HG03045 (cell line): ENCODE results near the gene PRKAG2.
"Not testable (repeated sequence)": the region's sequence is repeated elsewhere in the genome, so short reads cannot be mapped to it uniquely, and the experiment has no call there.

Source experiments
- ATAC-seq: cut with Tn5 transposase; IDR thresholded peaks from one replicate; pipeline ENCODE4 v1.9.1; 2021; ENCODE audit warnings: mild to moderate bottlenecking, moderate library complexity; ENCODE audit not compliant: unreplicated experiment

PRKAG2 gene

DNA sequence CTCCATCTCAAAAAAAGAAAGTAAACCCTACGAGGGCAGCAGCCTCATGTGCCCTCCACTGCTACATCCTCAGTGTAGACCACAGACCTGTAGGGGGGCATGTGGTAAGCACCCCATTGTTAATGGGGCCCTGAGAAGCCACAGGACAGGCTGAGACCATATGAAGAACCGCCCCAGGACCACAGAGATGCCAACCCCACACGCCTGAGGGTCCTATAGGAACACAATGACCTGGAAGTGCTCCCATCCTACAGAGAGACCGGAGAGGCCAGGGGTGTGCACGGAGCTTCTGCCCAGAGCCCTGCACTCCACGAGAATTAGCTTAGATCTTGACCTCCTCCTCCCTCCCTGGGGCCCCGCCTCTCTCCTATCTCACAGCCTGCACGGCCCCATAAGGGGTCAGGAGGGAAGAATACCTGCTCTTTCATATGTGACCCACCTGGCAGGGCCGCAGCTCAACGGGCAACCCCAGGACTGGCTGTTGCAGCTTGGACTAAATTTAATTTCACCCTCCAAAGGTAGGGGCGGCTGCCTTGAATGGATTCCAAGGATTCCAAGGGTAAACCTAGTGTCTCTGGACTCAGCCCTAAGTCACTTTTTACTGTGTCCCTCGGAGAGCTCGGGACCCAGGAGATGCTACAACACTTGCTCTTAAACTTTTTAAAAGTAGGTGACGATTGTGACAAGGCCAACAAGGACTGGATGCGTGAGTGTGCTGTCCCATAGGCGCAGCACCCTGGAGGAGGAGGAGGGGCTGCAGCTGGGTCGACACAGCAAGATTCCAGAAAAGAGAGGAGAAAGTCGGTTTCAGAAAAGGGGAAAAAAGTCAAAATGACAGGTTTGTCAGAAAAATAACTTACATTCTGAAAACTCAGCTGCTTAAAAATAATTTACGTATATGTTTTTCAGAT, 24.2 kb downstream of the PRKAG2 start:
- no peak for ATAC-seq

DNA sequence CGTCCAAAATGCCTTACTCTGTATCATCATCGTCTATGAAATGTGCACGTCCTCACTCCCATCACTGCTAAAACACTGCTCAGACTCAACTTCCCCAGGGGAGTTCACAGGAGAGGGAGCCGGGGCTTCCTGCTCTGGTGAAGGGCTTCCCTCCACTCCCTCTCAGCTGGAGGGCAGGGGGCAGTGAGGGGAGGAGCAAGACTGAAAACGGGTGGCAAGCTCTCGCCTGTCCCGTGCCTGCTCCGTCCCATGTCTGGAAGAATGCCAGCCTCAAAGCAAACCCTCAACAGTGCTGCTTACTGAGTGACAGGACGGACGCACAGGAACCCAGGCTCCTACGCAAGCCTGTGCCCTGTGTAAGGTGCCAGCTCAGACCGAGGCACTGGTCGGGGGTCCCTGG, 25.1 kb downstream of the PRKAG2 start:
- no peak for ATAC-seq

DNA sequence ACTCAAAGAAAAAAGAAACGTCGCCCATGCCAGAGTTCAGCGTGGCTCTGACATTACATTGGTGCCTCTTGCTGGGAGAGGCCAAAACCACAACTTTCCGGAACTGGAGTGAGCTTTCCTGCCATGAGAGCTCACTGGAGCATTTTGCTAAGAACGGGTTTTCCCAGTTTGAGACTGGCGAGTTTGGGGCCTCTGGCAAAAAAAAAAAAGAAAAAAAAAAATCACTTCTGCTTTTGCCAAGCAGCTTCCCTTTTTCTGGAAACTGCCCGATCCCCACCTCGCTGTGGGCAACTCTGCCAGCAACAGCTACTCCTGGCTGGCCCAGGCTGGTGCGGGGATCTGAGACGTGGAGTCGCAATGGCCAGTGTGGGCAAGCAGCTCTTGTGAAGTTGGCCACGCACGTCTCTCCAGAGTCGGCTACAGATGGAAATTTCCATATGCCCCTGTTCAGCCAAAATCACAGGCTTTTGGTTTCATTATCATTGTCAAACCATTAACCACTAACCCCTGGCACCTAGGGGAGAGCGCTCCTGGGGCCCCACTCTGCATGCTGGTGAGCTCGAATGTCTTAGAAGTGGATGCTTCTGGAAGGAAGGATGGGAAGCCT, 25.7 kb downstream of the PRKAG2 start:
- ATAC-seq: peak; percentile 46

DNA sequence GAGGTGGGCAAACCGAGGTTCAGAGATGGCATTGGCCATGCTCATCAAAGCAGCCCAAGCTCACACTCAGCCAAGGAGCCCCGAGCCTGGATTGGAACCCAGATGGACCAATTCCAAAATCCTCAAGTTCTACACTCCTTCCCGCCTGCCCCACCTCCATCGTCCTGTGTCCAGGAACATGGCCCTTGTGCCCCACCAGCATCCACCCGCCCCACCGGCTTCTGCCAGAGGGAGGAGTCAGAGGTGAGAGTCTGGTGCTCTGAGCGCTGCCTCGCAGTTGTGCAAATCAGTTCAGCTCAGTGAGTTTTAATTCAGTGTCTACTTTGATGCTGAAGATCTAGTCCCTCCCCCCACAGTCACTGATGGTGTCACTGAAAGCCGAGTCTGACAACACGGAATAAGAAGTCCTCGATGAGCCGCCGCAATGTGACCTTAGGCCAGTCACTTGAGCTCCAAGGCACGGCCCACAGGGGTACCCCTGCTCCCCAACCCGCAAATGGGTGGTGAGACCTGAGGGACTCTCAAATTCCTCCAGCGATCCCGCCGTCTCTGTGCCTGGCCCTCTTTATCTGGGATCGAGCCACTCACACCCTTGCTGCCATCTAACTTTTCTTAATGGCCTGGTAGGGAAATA, 26.3 kb downstream of the PRKAG2 start:
- ATAC-seq: no peak

DNA sequence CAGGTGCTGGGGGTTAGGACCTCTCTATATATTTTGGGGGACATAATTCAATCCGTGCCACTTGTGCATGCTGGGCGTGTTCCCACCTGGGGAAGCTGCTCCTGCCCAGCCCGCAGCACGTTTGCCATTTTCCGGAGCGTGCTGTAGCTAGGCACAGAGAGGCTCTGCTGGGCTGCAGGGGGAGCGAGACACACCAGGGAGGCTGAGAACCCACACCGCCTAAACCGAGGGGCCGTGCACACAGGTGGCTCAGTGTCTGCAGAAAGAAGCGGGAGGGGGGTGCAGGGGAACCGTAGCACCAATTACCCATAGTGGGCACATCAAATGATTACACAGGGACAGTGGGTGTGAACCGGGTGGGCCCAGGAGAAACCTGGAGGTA, 27.0 kb downstream of the PRKAG2 start:
- no peak for ATAC-seq

DNA sequence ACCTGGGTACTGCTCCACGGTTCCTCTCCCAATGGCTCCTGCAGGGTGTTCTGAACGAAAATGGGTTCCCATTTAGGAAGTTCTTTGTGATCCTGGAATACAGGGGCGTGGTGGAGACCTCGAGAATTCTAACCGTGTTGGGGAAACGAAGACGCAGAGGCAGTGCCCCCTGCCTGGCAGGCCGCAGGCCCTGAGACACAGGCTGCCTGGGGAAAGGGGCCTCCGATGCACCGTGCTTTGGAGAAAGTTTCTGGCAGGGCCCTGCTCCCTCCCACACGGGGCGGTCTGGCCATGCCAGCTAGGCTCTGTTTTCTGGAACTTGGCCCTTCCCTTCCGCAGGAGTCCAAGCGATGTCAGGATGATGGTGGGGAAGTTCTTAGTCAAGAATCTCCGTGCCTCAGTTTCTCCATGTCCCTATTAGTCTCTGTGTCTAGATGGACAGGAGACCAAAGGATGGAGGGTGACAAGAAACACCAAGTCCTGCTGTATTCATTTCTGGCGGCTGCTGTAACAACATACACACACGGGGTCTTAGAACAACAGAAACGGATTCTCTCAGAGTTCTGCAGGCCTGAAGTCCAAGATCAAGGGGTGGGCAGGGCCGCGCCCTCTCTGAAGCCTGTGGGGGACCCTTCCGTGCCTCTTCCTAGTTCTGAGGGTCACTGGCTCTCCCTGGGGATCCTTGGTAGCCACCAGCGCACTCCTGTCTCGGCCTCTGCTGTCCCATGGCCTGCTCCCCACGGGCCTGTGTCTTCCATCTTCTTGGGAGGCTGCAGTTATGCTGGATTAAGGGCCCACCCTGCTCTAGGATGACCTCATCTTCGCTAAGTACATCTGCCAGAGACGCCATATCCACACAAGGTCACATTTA, 27.7 kb downstream of the PRKAG2 start:
- no peak for ATAC-seq

DNA sequence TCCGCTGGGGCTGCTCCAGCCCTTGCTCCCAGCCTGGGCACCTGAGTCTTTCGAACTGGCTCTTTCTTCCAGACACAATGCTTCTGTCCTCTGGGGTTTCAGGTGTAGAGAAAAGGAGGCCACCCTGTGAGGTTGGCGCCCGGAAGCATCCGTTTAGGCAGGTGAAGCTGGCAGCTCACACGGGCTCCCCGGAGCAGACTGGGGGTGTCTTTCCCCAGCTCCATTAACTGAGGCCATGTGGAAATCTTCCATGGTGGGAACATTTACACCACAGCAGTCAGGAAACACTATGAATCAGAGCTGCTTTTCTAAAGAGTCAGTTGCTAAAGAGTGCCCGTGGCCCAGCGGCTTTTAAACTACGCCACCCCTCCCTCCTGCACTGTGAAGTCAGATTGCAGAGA, 29.2 kb downstream of the PRKAG2 start:
- ATAC-seq: no peak

DNA sequence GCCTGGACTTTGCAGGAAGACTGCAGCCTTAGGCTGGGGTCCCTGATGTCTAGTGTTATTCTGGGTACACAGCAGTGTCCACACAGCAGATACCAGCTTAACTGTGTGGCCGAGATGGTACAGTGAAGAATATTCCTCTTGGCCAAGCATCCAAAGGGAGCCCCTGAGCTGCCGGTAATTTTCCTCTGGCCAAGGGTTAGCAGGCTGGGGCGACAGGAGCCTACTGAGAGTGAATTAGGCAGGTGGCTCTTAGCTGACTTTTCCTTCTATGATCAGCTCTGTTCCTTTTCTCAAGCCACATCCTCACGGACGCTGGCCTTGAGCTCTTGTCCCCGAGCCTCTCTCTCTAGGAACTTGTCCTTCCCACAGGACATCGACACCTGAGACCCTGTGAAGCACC, 29.8 kb downstream of the PRKAG2 start:
- no peak for ATAC-seq

DNA sequence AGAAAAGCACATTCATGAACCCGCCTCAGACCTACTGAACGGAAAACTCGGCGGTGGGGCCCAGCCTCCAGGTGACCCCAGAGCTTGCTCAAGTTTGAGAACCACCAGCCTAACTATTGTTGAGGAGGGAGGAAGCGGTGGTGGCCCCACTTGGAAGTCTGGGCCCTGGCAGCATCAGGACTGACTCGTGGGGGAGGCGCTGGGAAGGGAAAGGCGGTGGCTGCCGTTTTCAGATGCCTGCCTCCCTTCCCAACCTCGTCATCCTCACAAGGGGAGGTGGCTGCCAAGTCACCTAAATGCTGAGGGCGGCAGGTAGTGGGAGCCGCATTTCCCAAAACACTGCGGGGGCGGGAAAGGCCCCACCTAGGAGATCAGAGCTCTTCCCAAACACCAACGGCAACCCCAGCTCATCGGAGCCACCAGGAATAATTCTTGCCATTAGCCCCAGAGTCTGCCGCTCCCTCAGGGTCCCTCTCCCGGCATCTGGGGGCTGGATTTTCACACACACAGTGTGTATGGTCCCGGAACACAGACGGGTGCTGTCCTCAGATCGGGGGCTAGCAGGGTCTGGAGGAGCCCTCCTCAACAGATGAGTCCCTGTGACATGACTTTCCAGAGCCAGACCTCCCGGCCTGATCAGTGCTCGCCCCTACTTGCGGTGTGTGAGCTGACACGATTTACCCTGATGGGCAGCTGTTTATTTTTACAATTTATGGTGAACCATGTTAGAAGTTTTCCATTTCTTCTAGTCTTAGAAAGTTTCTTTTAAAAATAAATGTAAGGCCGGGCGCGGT, 31.3 kb downstream of the PRKAG2 start:
- no peak for ATAC-seq

DNA sequence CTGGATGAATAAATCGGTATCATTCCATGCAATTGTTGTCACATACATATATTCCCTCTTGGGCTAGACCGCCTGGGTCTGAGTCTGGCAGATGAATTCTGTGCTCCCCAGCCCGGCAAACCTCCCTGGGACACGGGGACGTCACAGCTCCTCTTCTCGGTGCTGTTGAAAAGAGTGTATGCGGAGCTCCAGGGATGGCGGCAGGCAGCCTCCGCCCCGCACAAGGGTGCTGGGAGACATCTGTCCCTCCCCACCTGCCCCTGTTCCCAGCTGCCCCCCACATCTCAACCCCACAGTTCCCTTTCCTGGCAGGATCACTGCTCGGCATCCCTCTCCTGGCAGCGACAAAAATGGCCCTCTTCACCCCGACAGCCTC, 32.1 kb downstream of the PRKAG2 start:
- no peak for ATAC-seq

DNA sequence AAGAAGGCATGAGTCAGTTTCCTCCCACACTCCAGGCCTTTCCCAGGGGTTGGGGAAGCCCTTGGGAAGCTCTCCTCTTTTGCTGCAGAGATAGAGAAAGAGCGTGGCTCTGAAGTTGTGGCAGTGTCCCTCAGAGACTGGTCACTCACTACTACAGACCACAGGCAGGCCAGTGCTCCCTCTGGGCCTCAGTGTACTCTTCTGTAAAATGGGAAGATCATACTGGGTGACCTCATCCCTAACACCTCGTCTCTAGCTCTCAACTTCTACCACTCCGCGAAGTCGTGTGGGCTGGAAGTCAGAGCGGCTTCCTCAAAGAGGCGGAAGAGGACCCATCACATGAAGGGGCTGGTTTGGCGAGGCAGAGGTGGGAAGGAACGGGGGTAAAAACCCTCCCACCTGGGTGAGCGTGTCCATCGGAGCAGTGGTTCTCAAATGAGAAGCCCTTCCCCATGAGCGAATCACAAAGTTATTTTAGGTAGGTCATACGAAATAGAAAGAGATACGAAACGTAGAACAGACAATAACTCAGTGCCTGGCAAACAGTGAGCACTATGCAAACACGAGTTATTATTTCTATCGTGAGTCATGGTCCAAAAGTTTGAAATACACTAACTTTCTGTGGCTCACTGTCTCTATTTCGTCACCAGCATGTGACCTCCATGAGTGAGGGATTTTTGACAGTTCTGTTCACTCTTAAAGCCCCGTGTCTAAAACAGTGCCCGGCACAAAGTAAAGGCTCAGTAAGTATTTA, 32.7 kb downstream of the PRKAG2 start:
- ATAC-seq: no peak

DNA sequence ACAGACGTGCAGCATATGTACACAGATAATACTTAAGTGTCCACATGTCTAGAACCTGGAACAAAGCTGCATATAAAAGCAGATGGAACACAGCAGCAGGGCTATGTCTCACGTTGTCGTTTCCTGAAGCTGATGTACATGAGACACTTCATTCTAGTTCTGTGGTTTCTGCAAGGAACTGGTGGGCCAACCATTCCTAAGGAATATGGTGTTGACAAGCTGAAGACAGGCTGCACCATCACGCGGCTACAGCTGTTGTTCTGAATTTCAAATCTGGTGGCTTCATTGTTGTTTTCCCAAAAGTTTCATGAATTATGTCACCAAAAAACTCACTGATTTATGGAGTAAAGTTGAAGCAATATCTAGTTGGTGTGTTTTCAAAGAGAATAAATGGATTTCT, 33.7 kb downstream of the PRKAG2 start:
- no peak for ATAC-seq

DNA sequence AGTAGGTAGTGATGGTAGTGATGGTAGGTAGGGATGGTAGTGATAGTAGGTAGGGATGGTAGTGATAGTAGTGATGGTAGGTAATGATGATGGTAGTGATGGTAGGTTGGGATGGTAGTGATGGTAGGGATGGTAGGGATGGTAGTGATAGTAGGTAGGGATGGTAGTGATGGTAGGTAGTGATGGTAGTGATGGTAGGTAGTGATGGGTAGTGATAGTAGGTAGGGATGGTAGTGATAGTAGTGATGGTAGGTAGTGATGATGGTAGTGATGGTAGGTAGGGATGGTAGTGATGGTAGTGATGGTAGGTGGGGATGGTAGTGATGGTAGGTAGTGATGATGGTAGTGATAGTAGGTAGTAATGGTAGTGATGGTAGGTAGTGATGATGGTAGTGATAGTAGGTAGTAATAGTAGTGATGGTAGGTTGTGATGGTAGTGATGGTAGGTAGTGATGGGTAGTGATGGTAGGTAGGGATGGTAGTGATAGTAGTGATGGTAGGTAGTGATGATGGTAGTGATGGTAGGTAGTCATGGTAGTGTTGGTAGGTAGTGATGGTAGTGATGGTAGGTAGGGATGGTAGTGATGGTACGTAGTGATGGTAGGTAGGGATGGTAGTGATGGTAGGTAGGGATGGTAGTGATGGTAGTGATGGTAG, 35.4 kb downstream of the PRKAG2 start:
- not testable (repeated sequence) for ATAC-seq

DNA sequence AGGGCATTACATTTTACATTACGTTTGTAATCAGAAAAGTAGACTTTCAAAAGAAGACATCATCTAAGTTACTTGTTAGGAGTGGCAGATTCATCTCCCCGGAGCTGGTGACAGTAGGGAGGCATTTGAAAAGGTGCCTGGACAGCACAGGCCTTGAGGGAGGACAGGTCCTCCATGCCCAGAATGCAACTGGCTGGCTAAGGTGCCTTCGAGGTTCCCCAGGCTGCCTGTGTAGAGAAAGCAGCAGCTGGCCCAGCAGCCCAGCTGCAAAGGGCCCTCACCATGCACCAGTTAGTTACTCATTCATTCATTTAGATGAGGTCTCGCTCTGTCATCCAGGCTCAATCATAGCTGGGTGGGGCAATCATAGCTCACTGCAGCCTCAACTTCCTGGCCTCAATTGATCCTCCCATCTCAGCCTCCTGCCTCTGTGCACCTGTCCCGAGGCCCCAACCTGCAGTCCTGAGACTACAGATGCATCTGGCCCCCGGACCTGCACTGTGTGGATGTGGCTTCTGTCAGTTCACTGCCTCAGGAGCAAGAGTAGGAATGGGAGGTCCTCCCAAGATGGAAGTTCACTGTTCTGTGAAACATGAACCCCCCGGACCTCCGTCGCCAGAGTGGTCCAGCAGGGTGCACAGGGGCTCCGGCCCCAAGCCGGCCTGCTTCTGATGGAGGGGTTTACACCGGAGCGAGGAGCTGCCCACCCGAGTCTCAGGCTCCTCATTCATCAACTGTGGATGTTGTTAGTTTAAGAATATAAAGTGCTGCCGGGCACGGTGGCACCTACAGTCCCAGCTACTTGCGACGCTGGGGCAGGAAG, 36.6 kb downstream of the PRKAG2 start:
- ATAC-seq: no peak

DNA sequence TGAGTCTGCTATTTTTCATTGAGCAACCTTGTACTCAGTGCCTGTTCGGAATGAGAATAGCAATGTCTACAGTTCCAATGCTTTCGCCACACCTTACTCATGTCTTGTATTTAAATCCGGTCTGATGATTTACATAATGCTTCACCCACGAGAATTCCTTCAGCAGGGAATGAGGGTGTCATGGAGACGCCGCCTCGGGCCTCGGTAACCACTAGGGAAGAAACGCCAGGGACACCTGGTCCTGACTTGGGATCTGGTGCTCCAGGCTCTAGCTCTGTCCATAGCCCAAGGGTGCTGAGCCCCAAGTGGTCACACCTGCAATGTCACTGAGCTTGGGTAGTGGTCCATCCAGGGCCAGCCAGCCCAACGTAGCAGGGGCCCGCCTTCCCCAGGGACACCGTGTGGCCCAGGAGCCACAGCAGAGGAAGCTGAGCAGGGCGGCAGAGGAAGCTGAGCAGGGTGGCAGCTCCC, 37.4 kb downstream of the PRKAG2 start:
- ATAC-seq: no peak

DNA sequence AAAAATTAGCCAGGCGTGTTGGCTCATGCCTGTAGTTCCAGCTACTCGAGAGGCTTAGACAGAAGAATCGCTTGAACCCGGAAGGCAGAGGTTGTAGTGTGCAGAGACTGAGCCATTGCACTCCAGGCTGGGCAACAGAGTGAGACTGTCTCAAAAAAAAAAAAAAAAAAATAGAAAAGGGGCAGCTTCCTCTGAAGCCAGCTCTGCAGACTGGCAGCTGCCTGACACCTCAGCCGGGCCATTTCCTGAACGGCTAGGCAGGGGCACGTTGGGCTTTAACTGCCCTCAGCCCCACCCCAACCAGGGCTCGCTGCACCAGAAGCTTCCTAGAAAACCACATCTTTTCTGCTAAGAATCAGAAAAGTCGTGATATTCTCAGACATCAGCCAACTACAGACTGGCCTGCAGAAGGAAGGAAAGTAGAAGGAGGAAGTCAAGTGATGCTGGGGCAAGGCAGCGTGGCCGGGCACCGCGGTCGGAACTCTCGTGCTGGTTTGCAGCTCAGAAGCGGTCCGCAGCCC, 38.0 kb downstream of the PRKAG2 start:
- no peak for ATAC-seq

DNA sequence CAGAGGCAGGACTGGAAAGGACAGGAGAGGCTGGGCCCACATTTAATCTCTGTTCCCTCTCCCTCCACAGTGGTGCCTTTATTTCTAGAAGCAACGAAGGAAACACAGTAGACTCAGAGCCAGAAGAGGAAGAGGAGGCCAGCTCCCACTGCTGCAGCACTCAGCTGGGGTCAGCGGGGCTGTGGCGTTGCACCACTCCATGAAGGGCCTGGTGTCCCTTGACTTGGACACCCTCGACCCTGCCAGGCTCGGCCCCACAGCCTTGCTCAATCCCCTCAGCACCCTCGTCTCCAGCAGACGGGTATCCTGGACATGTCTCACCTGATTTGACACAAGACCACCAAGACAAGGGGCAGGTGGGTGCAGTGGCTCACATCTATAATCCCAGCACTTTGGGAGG, 38.8 kb downstream of the PRKAG2 start:
- ATAC-seq: no peak
